SU-DHL-6 (cell line): ENCODE data around the gene FAM156A.
"Not testable (repeated sequence)": the region's sequence is repeated elsewhere in the genome, so short reads cannot be mapped to it uniquely, and the experiment has no call there.

Experiments
- CTCF ChIP-seq: fragments of 200-600 bp; sonication (generic); IDR thresholded peaks from one replicate; pipeline ENCODE4 v1.5.1; 2017; ENCODE audit warnings: antibody characterized with exemption, mild to moderate bottlenecking, low read length, moderate library complexity; ENCODE audit not compliant: insufficient read depth, poor library complexity, severe bottlenecking
- EZH2phosphoT487 ChIP-seq: fragments of 200-600 bp; sonication (generic), shearing (Covaris generic); conservative IDR thresholded peaks from 2 replicates; pipeline ENCODE4 v1.6.1; 2018; ENCODE audit warnings: mild to moderate bottlenecking, antibody characterized with exemption, low read length, moderate library complexity, mixed read lengths

GRCh38 chrX:52906072-52906471, 52.2 kb downstream of the FAM156A start:
- TF ChIP-seq CTCF, EZH2phosphoT487: not testable (repeated sequence)
